Stimulated activated CD4-positive, alpha-beta T cell treated with anti-CD3 and anti-CD28 coated beads, TNF-alpha, amount 100 ng/mL, for 1 hour (primary cell): Measurements from ENCODE around the gene OR7A5.
"Not testable (repeated sequence)": the region's sequence is repeated elsewhere in the genome, so short reads cannot be mapped to it uniquely, and the experiment has no call there.

Source experiments
- DNase-seq, 3 donors: peaks; one replicate each; pipeline ENCODE4 v3.0.0-alpha.2; 2020; ENCODE audit warnings: low read depth in 3 of 3, low spot score in 1 of 3

The OR7A5 gene

GRCh38 chr19:14785102-14785793 lies 49.7 kb downstream of the OR7A5 start:
- not testable (repeated sequence) for DNase-seq

GRCh38 chr19:14784730-14785101 lies 50.3 kb downstream of the OR7A5 start:
- DNase-seq: not testable (repeated sequence)

DNA sequence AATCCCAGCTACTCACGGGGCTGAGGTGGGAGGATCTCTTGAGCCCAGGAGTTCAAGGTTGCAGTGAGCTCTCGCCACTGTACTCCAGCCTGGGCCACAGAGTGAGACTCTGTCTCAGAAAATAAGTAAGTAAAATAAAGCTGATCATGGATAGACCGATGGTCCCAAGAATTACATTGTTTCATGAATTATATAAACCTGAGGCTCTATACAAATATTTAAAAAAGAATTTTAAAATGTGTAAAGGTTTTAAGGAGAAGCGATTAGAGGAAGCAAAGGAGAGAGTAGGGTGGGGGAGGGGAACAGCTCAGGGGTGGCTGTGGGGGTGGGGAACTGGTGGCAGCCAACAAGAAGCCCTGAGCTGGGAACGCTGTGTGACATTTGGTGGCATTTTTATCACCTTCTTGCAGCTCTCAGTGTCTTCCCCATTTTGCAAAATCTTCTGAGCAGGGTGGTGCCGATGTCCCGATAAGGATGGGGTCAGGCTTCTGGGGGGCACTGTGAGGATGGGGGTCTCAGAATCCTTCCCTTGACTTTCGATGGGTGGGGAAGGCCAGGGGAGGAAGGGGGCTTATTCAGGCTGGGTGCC lies 51.5 kb downstream of the OR7A5 start:
- not testable (repeated sequence) for DNase-seq

DNA sequence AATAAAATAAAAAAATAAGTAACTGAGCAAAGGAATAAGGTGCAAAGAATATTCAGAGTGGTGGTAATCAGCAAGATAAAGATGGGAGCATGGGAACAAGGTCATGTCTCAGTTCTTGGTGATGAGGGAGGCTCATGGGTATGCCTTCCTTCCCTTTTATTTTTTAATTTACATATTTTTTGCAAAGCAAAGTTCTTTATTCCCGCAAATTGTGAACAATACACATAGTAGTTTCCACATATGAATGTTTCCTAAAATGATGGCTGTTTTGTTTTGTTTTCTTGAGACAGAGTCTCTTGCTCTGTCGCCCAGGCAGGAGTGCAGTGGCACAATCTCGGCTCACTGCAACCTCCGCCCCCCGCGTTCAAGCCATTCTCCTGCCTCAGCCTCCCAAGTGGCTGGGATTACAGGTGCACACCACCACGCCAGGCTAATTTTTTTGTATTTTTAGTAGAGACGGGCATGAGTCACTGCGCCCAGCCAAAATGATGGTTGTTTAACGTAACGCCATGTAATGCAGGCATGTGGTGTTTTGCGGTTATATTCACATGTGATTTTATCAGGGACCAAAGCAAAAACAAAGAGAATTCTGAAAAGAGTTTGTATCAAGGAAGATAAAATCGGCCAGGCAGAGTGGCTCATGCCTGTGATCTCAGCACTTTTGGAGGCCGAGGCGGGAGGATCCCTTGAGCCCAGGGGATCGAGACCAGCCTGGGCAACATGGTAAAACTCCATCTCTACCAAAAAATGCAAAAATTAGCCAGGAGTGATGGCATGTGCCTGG lies 52.2 kb downstream of the OR7A5 start:
- no peak for DNase-seq

- not testable (repeated sequence) for DNase-seq
Observed at GRCh38 chr19:14781713-14782536, 53.1 kb downstream of the OR7A5 start.

GRCh38 chr19:14780622-14781225 lies 54.3 kb downstream of the OR7A5 start:
- DNase-seq: not testable (repeated sequence)

- DNase-seq: no peak
Observed at GRCh38 chr19:14779151-14779550, 55.8 kb downstream of the OR7A5 start.

DNA sequence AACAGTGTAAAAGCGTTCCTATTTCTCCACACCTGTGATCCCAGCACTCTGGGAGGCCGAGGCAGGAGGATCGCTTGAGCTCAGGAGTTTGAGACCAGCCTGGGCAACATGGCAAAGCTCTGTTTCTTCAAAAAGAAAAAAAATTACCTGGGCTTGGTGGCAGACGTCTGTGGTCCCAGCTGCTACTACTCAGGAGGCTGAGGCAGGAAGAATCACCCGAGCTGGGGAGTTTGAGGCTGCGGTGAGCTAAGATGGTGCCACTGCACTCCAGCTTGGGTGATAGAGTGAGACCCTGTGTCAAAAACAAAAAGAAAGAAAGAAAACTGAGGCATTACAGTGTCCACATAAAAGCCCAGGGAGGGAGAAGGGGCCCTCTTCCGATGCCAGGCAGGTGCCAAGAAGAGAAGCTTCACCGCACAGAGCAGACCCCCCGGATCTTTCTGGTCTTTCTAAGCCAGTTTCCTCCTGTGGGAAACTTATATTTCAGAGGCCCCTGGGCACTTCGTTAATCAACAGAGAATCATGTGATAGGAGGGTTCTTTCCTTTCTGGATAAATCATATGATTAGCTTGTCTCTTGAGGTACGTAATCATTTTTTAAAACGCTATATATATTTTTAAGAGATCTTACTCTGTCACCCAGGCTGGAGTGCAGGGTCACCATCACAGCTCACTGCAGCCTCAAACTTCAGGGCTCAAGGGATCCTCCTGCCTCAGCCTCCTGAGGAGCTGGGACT lies 56.7 kb downstream of the OR7A5 start, which contains the start of gene ADGRE2:
Gene ADGRE2, minus strand, starts transcription at position 451 of the 736 bp plus-strand sequence. CDS start 1,804 bp downstream, outside the sequence.
- DNase-seq: not testable (repeated sequence)

GRCh38 chr19:14777645-14778044 lies 57.3 kb downstream of the OR7A5 start:
- not testable (repeated sequence) for DNase-seq
